Measurements from ENCODE around the gene HLA-C. TPM values are rescaled to one million over a fixed set of nuclear protein-coding genes. Genes with fewer than 3 reads are reported as not detected.

The HLA-C gene
- total RNA-seq, 1 experiment from 2014 or later: 133 TPM

Small RNAs within 50 kb of the gene (small RNA-seq; reads per million reads assigned to genes)
- not detected for gene AL662844.1

Other genes starting within 250 kb of the HLA-C start
- gene C6orf15, start 159.5 kb downstream of the HLA-C start, total RNA-seq (2014; rRNA removed; shearing (Covaris generic)): 0.13 and 0.33 TPM in 2 replicates
- gene PSORS1C1, start 157.3 kb downstream of the HLA-C start, total RNA-seq (2014; rRNA removed; shearing (Covaris generic)): 1.1 and 1.2 TPM in 2 replicates
- 0.08 TPM in 1 of 2 replicates, not detected in the other for gene CDSN, start 151.6 kb downstream of the HLA-C start, total RNA-seq (2014; rRNA removed; shearing (Covaris generic))
- gene PSORS1C2, start 133.0 kb downstream of the HLA-C start, total RNA-seq (2014; rRNA removed; shearing (Covaris generic)): not detected in 2 replicates
- 30.8 and 38.0 TPM in 2 replicates for gene CCHCR1, start 114.3 kb downstream of the HLA-C start, total RNA-seq (2014; rRNA removed; shearing (Covaris generic))
- 71.7 and 80.8 TPM in 2 replicates for gene TCF19, start 113.5 kb downstream of the HLA-C start, total RNA-seq (2014; rRNA removed; shearing (Covaris generic))
- 1.7 and 2.6 TPM in 2 replicates for gene POU5F1, start 101.4 kb downstream of the HLA-C start, total RNA-seq (2014; rRNA removed; shearing (Covaris generic))
- 15.3 and 19.8 TPM in 2 replicates for gene HLA-B, start 85.1 kb upstream of the HLA-C start, total RNA-seq (2014; rRNA removed; shearing (Covaris generic))
- 36.1 and 39.2 TPM in 2 replicates for gene MICA, start 131.5 kb upstream of the HLA-C start, total RNA-seq (2014; rRNA removed; shearing (Covaris generic))
- 0.66 and 0.89 TPM in 2 replicates for gene MICB, start 226.1 kb upstream of the HLA-C start, total RNA-seq (2014; rRNA removed; shearing (Covaris generic))

All from HT-29 (cell line).